ENCODE results near the gene FTSJ3.

DNA sequence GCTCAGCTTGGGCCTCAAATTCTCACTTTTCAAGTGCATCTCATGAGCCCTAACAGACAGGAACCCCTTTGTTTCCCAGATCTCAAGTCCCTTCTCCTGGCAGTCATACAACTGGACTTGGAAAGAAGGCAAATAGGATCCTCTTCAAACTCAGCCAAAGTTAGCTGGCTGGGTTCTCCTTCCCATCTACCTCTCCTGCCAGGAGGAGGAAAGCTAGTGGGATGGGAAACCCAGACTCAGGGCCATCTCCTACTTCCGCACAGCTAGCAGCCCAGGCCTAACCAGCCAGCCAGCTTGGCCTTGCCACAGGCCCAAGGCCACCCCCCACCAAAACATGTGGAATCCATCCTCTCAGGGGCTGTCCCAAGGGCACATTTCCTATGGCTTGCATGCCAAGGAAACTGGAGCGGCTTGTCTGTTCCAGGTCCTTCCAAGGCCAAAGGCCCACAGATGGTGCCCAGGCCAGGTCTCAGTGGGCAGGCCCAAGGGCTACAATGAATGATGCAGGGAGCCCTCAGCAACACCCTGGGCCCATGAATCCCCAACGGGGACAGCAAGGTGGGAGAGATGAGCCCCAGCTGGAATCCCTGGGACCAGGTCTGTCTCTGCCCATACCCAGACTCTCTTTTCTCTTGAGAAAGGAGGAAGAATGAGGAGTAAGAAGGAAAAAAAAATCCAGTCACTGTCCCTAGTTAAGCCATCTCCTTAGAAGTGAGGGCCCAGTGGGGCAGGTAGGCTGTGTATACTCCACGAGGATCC is 13.3 kb upstream of the FTSJ3 start:
- TF ChIP-seq CTCF (IDR thresholded peaks at IDR 0.05) (no peak), POLR2A (IDR thresholded peaks at IDR 0.05) (no peak)
